Stimulated activated naive CD8-positive, alpha-beta T cell treated with anti-CD3 and anti-CD28 coated beads, Interleukin-15, Interleukin-2, amounts not matched to agents 100 ng/mL and 50 ng/mL, for 24 hours (primary cell): ENCODE measurements around the gene ABHD14A.

ENCODE experiments used
- H3K27ac Mint-ChIP-seq: one replicate; pipeline ENCODE4 v1.8.0; 2021; ENCODE audit warnings: mild to moderate bottlenecking, mixed read lengths
- H3K27me3 Mint-ChIP-seq: one replicate; pipeline ENCODE4 v1.8.0; 2021; ENCODE audit warnings: mixed read lengths
- H3K36me3 Mint-ChIP-seq: one replicate; pipeline ENCODE4 v1.8.0; 2021; ENCODE audit warnings: low read depth, mixed read lengths
- H3K4me1 Mint-ChIP-seq: one replicate; pipeline ENCODE4 v1.8.0; 2021; ENCODE audit warnings: low read depth, mixed read lengths
- H3K4me3 Mint-ChIP-seq: one replicate; pipeline ENCODE4 v1.8.0; 2021; ENCODE audit warnings: mild to moderate bottlenecking, mixed read lengths
- H3K9me3 Mint-ChIP-seq: one replicate; pipeline ENCODE4 v1.8.0; 2021; ENCODE audit warnings: mixed read lengths

The ABHD14A gene

GRCh38 chr3:51970606-51971300, 4.1 kb upstream of the ABHD14A start:
- no peaks in the 10 kb centered on the region for H3K27me3 Mint-ChIP-seq
- no peak overlapping the region for H3K27ac Mint-ChIP-seq
- no peaks in the 10 kb centered on the region for H3K36me3 Mint-ChIP-seq
- H3K9me3 Mint-ChIP-seq, result no peaks in the 10 kb centered on the region
- H3K4me3 Mint-ChIP-seq, result no peak overlapping the region
- peaks cover 35% of the 10 kb centered on the region for H3K4me1 Mint-ChIP-seq

GRCh38 chr3:51971350-51971749, 3.5 kb upstream of the ABHD14A start:
- Mint-ChIP-seq H3K4me1 (peaks cover 41% of the 10 kb centered on the region), H3K27ac (no peak overlapping the region), H3K27me3 (no peaks in the 10 kb centered on the region), H3K36me3 (no peaks in the 10 kb centered on the region), H3K9me3 (no peaks in the 10 kb centered on the region), H3K4me3 (no peak overlapping the region)

DNA sequence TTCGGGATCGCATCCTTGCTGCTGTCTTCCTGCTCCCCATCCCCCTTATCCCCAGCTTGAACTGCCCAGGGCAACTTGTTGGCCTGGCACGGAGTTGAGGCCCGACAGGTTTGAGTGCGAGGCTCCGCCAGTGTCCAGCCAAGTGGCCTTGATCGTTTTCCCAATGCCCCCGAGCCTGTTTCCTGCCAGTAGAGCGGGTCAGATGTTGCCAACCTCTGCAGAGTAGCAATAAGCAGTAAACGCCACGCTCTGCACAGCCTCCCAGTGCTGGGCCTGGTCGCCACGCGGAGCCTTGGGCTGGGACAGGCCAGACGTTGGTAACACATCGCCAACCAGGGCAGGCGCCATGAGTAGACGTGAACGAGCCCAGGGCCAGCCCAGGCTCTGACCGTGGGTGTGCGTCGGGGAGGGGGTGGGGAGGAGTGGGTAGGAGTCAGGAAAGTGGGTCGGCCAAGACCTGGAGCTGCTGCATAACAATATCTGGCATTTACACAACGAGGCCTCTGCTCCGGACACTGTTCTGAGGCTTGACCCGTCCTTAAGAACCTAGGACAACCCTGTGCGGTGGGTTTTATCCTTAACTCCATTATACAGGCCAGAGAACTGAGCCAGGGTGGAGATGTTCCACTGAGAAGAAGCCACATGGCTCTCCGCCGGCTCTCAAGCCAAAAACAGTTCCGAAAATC, 444 bp upstream of the ABHD14A start:
- Mint-ChIP-seq H3K27ac (peak overlapping the region; percentile 95), H3K36me3 (no peaks in the 10 kb centered on the region), H3K4me1 (peaks cover 45% of the 10 kb centered on the region), H3K4me3 (peak overlapping the region; percentile 98), H3K27me3 (no peaks in the 10 kb centered on the region), H3K9me3 (no peaks in the 10 kb centered on the region)

DNA sequence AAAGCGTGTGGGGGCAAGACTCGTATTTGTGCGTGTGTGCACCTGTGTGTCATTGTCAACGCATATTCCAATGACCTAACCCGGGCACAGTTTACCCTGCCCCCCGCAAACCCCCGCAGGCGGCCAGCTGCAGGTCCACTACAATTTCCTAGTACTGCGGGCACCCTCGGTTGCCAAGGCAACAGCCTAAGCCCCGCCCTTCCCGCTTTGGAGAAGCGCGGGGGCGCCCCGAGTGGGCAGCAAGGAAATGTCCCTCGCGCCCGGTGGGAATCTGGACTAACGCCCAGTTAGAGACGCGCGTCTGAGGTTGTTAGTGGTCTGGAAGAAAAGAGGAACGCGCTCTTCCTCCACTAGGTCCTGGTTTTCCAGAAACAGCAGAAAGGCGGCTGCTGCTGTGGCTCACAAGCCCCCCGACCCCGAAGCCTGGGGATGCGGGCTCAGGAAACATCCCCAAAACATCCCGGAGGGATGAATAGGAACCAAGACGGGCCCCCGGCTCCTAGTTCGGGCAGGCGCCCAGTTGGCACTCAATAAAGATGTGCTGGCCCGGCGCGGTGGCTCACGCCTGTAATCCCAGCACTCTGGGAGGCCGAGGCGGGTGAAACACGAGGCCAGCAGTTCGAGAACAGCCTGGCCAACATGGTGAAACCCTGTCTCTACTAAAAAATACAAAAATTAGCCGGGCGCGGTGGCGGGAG, 1.1 kb downstream of the ABHD14A start:
- Mint-ChIP-seq H3K4me1 (peaks cover 45% of the 10 kb centered on the region), H3K9me3 (no peaks in the 10 kb centered on the region), H3K4me3 (peak overlapping the region; percentile 98), H3K36me3 (peaks cover 3% of the 10 kb centered on the region), H3K27ac (peak overlapping the region; percentile 98), H3K27me3 (no peaks in the 10 kb centered on the region)

DNA sequence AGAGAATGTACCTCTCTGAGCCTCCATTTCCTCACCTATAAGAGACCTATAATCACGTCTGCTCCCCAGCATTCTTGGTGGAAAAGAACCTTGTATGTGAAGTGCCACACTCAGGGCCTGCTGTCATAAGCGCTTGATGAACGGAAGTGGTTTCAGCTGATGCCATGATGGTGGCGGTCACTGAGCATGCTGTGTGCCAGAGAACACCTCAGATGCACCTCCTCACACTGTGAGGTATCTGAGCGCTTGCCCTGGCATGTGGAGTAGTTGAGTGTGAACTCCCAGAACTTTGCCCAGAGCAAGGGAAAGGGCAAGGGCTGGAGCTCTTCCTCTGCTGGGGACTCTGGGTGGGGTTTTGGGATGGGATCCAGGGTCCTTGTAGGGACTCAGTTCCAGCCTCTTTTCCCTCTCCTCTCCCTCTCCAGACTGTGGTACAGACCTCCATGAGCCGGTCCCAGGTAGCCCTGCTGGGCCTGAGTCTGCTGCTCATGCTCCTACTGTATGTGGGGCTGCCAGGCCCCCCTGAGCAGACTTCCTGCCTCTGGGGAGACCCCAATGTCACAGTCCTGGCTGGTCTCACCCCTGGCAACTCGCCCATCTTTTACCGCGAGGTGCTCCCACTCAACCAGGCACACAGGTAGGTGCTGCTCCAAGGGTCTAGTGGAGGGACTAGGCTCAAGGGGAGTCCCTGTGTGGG, 2.7 kb downstream of the ABHD14A start:
- Mint-ChIP-seq H3K4me1 (peaks cover 52% of the 10 kb centered on the region), H3K36me3 (peaks cover 6% of the 10 kb centered on the region), H3K27me3 (no peaks in the 10 kb centered on the region), H3K9me3 (no peaks in the 10 kb centered on the region), H3K4me3 (no peak overlapping the region), H3K27ac (peak overlapping the region; percentile 49)

- H3K9me3 Mint-ChIP-seq, result no peaks in the 10 kb centered on the region
- no peaks in the 10 kb centered on the region for H3K27me3 Mint-ChIP-seq
- peaks cover 54% of the 10 kb centered on the region for H3K4me1 Mint-ChIP-seq
- no peak overlapping the region for H3K27ac Mint-ChIP-seq
- peaks cover 6% of the 10 kb centered on the region for H3K36me3 Mint-ChIP-seq
- no peak overlapping the region for H3K4me3 Mint-ChIP-seq
These were observed 3.3 kb downstream of the ABHD14A start for GRCh38 chr3:51978143-51978502.

- Mint-ChIP-seq H3K4me3 (no peak overlapping the region), H3K27me3 (no peaks in the 10 kb centered on the region), H3K36me3 (peaks cover 6% of the 10 kb centered on the region), H3K27ac (no peak overlapping the region), H3K4me1 (peaks cover 56% of the 10 kb centered on the region), H3K9me3 (no peaks in the 10 kb centered on the region)
These were observed 5.4 kb downstream of the ABHD14A start for GRCh38 chr3:51980253-51980652.

GRCh38 chr3:51982352-51982837, 7.5 kb downstream of the ABHD14A start:
- Mint-ChIP-seq H3K4me3 (peak overlapping the region; percentile 92), H3K36me3 (peaks cover 6% of the 10 kb centered on the region), H3K4me1 (peaks cover 35% of the 10 kb centered on the region), H3K27me3 (no peaks in the 10 kb centered on the region), H3K9me3 (no peaks in the 10 kb centered on the region), H3K27ac (peak overlapping the region; percentile 94)

DNA sequence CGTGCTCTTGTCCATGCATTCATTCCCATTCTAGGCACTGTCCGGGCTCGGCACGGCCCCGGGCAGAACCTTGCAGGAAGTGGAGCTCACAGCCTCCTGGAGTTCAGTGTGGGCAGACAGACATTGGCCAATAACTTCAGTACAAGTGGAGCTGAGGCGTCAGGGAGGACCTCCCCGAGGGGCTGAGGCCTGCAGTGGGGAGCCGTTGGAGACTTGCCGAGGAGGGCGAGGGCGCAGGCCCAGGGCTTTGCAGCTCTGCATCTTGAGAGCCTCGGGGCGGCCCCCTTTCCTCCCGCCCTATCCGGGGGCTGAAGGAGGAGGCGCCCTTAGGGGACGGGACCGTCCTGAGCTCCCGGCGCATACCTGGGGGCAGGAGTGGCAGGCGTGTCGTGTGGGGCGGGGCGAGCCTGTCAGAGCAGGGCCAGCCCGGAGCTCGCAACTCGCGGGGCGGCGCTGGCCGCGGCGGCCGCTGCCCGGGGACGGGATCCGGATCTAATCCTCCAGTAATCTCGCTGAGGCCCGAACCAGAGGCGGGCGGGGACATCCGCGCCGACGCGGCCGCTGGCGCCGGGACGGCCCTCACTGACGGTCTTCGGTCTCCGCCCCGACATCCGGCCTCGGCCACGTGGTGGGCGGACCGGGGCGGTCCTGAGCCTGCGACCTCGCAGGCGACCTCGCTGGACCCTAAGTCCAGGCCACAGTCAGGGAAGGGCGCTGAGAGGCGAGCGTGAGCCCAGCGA, 8.1 kb downstream of the ABHD14A start, which contains the start of gene ACY1:
Gene ACY1 (plus strand): TSS at position 698 of the 740 bp plus-strand sequence. CDS start 530 bp downstream, outside the sequence.
- peak within 1 kb of the TSS; percentile 94 for H3K27ac Mint-ChIP-seq
- peak within 1 kb of the TSS; percentile 92 for H3K4me3 Mint-ChIP-seq
- H3K9me3 Mint-ChIP-seq, result no peaks in the 10 kb centered on the region
- H3K27me3 Mint-ChIP-seq, result no peaks in the 10 kb centered on the region
- peaks cover 6% of the 10 kb centered on the region for H3K36me3 Mint-ChIP-seq
- H3K4me1 Mint-ChIP-seq, result peaks cover 34% of the 10 kb centered on the region

- H3K4me1 Mint-ChIP-seq, result peaks cover 34% of the 10 kb centered on the region
- peaks cover 6% of the 10 kb centered on the region for H3K36me3 Mint-ChIP-seq
- H3K4me3 Mint-ChIP-seq, result peak overlapping the region; percentile 92
- H3K27ac Mint-ChIP-seq, result peak overlapping the region; percentile 94
- no peaks in the 10 kb centered on the region for H3K9me3 Mint-ChIP-seq
- no peaks in the 10 kb centered on the region for H3K27me3 Mint-ChIP-seq
These were observed 8.9 kb downstream of the ABHD14A start for GRCh38 chr3:51983578-51984268.

DNA sequence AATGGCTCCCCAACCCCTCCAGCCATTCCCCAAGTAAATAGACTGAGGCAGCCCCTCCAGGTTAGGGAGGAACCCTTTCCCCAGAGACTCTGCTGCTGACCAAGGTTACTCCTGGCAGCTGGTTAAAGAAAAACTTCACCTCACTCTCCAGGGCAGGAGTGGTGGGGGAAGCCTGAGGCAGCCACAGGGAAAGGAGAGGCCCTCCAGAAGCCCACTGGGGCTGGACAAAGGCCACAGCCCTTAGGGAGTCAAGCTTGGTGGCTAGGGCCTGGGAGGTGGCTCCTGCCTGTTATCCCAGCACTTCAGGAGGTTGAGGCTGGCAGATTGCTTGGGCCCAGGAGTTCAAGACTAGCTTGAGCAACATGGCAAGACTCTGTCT, 9.4 kb downstream of the ABHD14A start:
- Mint-ChIP-seq H3K27ac (peak overlapping the region; percentile 63), H3K4me1 (peaks cover 30% of the 10 kb centered on the region), H3K27me3 (no peaks in the 10 kb centered on the region), H3K9me3 (no peaks in the 10 kb centered on the region), H3K36me3 (peaks cover 6% of the 10 kb centered on the region), H3K4me3 (peak overlapping the region; percentile 92)

GRCh38 chr3:51985063-51985462, 10.2 kb downstream of the ABHD14A start:
- Mint-ChIP-seq H3K4me3 (peak overlapping the region; percentile 92), H3K27ac (peak overlapping the region; percentile 75), H3K4me1 (peaks cover 30% of the 10 kb centered on the region), H3K9me3 (no peaks in the 10 kb centered on the region), H3K36me3 (peaks cover 6% of the 10 kb centered on the region), H3K27me3 (no peaks in the 10 kb centered on the region)

DNA sequence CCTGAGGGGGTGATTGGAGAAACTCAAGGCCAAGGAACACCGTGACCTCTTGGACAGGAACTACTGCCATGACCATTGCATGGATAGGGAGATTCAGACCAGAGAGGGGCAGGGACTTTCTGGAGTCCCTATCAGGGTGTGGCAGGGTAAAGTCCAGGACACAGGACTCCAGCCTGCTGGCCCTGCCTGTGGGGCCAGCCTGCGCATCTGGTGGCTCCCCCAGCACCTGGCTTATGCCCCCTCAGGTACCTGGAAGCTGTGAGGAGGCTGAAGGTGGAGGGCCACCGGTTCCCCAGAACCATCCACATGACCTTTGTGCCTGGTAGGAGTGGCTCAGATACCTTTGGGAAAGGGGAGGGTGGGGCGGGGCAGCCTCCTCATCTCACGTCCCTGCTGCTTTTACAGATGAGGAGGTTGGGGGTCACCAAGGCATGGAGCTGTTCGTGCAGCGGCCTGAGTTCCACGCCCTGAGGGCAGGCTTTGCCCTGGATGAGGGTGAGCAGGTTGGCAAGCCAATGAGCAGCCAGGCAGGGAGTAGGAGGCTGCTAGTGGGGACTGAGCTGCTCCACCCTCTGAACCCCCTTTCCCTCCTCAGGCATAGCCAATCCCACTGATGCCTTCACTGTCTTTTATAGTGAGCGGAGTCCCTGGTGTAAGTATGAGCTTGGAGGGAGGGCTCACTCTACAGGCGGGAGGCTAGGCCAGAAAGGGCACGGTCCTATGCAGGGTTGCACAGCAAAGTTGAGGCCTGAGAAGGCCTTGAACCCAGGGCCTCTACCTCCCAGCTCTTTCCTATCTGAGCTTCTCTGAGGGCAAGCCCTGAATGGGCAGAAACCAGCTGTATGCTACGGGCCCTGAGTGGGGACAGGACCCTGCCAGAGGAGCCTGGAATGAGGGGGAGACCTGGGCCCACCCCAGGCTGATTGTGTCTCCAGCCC, 11.4 kb downstream of the ABHD14A start:
- H3K27ac Mint-ChIP-seq, result peak overlapping the region; percentile 28

More for the DNA sequence above, 11.4 kb downstream of the ABHD14A start:
- peaks cover 3% of the 10 kb centered on the region for H3K36me3 Mint-ChIP-seq
- H3K4me3 Mint-ChIP-seq, result no peak overlapping the region
- H3K9me3 Mint-ChIP-seq, result no peaks in the 10 kb centered on the region
- H3K4me1 Mint-ChIP-seq, result peaks cover 29% of the 10 kb centered on the region
- H3K27me3 Mint-ChIP-seq, result no peaks in the 10 kb centered on the region
